ENCODE measurements around the gene CYREN.

DNA sequence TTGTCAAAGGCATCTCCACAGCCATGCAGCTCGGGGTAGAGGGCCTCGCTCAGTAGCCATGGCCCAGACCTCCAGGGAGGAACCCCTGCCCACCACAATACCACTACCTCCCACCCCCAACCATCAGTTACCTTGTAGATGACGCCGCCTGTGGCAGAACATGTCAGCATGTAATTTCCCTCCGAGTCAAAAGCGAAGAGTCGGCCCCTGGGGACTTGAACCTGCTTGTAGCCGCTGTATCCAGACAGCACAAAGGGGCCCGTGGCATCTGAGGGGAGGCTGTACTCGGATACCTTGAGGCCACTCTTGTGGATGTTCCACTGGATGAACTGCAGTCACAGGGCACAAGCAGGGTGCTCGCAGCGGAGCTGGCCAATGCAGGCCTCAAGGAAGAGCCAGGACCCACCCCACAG lies 16.3 kb upstream of the CYREN start:
- TF ChIP-seq, protein P1, sequence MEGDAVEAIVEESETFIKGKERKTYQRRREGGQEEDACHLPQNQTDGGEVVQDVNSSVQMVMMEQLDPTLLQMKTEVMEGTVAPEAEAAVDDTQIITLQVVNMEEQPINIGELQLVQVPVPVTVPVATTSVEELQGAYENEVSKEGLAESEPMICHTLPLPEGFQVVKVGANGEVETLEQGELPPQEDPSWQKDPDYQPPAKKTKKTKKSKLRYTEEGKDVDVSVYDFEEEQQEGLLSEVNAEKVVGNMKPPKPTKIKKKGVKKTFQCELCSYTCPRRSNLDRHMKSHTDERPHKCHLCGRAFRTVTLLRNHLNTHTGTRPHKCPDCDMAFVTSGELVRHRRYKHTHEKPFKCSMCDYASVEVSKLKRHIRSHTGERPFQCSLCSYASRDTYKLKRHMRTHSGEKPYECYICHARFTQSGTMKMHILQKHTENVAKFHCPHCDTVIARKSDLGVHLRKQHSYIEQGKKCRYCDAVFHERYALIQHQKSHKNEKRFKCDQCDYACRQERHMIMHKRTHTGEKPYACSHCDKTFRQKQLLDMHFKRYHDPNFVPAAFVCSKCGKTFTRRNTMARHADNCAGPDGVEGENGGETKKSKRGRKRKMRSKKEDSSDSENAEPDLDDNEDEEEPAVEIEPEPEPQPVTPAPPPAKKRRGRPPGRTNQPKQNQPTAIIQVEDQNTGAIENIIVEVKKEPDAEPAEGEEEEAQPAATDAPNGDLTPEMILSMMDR (IDR thresholded peaks at IDR 0.05; ENCODE audit: low read depth, low read length, poor library complexity, severe bottlenecking), result no peak
- no peak for TF ChIP-seq EZH2phosphoT487 (IDR thresholded peaks at IDR 0.05; ENCODE audit: borderline replicate concordance, low read length)
